Stimulated activated CD8-positive, alpha-beta memory T cell treated with anti-CD3 and anti-CD28 coated beads, Interleukin-12 subunit alpha, Interleukin-12 subunit beta, amount 100 ng/mL, for 24 hours (primary cell): ENCODE results near the gene LATS1.
"Not testable (repeated sequence)": the region's sequence is repeated elsewhere in the genome, so short reads cannot be mapped to it uniquely, and the experiment has no call there.

Experiments
- DNase-seq: peaks from one replicate; pipeline ENCODE4 v3.0.0-alpha.2; 2020; ENCODE audit errors: extremely low read depth

LATS1 gene

GRCh38 chr6:149717588-149718458 is at the start of gene LATS1:
TSS of gene LATS1 (minus strand) at chr6:149718101. CDS start at chr6:149702126, 15,975 bp downstream.
- DNase-seq, result peak; percentile 78

- no peak for DNase-seq
These were observed 48.4 kb upstream of the LATS1 start for GRCh38 chr6:149766156-149766769.

- DNase-seq, result no peak
These were observed 46.0 kb upstream of the LATS1 start for GRCh38 chr6:149763866-149764265.

GRCh38 chr6:149761438-149761837 is 43.5 kb upstream of the LATS1 start:
- DNase-seq, result no peak

- DNase-seq, result no peak
These were observed 38.3 kb upstream of the LATS1 start for GRCh38 chr6:149756261-149756636.

GRCh38 chr6:149755300-149756260 is 37.7 kb upstream of the LATS1 start:
- DNase-seq, result no peak

- no peak for DNase-seq
These were observed 36.6 kb upstream of the LATS1 start for GRCh38 chr6:149754548-149754947.

GRCh38 chr6:149753374-149753637 is 35.4 kb upstream of the LATS1 start:
- not testable (repeated sequence) for DNase-seq

- no peak for DNase-seq
These were observed 34.9 kb upstream of the LATS1 start for GRCh38 chr6:149752600-149753373.

- DNase-seq, result not testable (repeated sequence)
These were observed 34.0 kb upstream of the LATS1 start for GRCh38 chr6:149751920-149752319.

- no peak for DNase-seq
These were observed 33.3 kb upstream of the LATS1 start for GRCh38 chr6:149751239-149751638.

- DNase-seq, result peak; percentile 38
These were observed 32.3 kb upstream of the LATS1 start for GRCh38 chr6:149750136-149750609.

GRCh38 chr6:149749594-149750135 is 31.8 kb upstream of the LATS1 start, which contains the start of gene PCMT1:
TSS of gene PCMT1 (plus strand) at chr6:149749741. CDS start at chr6:149749902, 161 bp downstream.
- peak; percentile 72 for DNase-seq

- not testable (repeated sequence) for DNase-seq
These were observed 31.2 kb upstream of the LATS1 start for GRCh38 chr6:149749082-149749593.

- peak; percentile 73 for DNase-seq
These were observed 28.4 kb upstream of the LATS1 start, which contains the start of gene NUP43 for GRCh38 chr6:149746147-149746946. TSS of gene NUP43 (minus strand) at chr6:149746529. CDS start at chr6:149746495, 34 bp downstream.

GRCh38 chr6:149745252-149745651 is 27.4 kb upstream of the LATS1 start:
- DNase-seq, result not testable (repeated sequence)

- DNase-seq, result no peak
These were observed 17.0 kb upstream of the LATS1 start for GRCh38 chr6:149734915-149735314.

- no peak for DNase-seq
These were observed 15.3 kb upstream of the LATS1 start for GRCh38 chr6:149733089-149733720.

GRCh38 chr6:149729824-149730223 is 11.9 kb upstream of the LATS1 start:
- DNase-seq, result no peak
